GM12875 (cell line): ENCODE results near the gene EPN1.
A peak's percentile ranks its signal among the peaks of the same experiment; 100 is the strongest.

Experiments
- H3K4me3 ChIP-seq: one replicate; pipeline ENCODE4 v1.5.1; 2011; ENCODE audit warnings: low read depth, low read length, control low read depth
- CTCF ChIP-seq: IDR thresholded peaks from 2 replicates; pipeline ENCODE4 v1.5.1; 2011; ENCODE audit warnings: low read depth, mild to moderate bottlenecking, control low read depth, inconsistent platforms, low read length, moderate library complexity, borderline replicate concordance; ENCODE audit not compliant: insufficient read depth

The EPN1 gene

GRCh38 chr19:55674841-55675660 lies at the start of gene EPN1:
TSS of gene EPN1 (plus strand) at chr19:55675226. CDS start at chr19:55678628, 3,402 bp downstream.
- H3K4me3 ChIP-seq = peak within 1 kb of the TSS; percentile 94
- TF ChIP-seq CTCF = no peak

- TF ChIP-seq CTCF = no peak
Observed at GRCh38 chr19:55626350-55626749, 48.7 kb upstream of the EPN1 start.

GRCh38 chr19:55632463-55632834 lies 42.6 kb upstream of the EPN1 start:
- TF ChIP-seq CTCF = peak; percentile 67; the same call in 1 of the 2 replicates
- no peak overlapping the region for H3K4me3 ChIP-seq

More at GRCh38 chr19:55626350-55626749, 48.7 kb upstream of the EPN1 start:
- H3K4me3 ChIP-seq = no peak overlapping the region

DNA sequence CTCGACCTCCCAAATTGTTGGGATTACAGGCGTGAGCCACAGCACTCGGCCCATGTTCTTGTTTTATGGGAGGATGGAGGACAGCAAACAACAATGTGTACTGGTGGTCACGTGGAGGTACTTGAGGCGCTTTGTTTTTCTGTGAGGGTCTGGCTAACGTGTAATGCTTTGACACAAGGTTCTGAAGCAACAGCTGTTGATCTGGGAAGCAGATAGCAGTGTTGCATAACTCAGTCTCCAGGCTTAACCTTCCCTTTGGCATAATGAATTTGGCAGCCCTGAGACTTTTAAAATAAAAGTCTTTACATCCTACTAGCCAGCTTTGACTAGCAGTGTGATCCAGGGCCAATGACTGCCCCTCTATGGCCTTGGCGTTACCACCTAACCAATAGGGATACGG lies 41.2 kb upstream of the EPN1 start:
- H3K4me3 ChIP-seq = no peak overlapping the region
- TF ChIP-seq CTCF = no peak

- TF ChIP-seq CTCF = no peak
- H3K4me3 ChIP-seq = peak overlapping the region; percentile 94
Observed at GRCh38 chr19:55635334-55635717, 39.7 kb upstream of the EPN1 start.

- peak overlapping the region; percentile 94 for H3K4me3 ChIP-seq
- TF ChIP-seq CTCF = no peak
Observed at GRCh38 chr19:55635856-55636440, 39.1 kb upstream of the EPN1 start.

DNA sequence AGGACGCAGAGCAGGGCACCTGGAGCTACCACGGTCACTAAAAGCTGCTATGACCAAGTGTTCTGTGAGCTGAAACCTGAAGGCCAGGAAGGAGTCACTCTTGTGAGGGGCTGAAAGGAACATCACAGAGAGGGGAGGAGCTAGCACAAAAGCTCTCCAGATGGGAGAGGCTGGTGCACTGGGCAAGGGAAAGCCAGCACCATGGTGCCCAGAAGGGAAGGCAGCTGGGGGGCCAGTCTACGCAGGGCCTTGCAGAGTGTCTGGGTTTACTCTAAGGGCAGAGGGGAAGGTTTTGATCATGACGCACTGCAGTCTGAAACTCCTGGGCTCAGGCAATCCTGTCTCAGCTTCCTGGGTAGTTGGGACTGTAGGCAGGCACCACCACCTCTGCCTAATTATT lies 38.3 kb upstream of the EPN1 start:
- TF ChIP-seq CTCF = no peak
- H3K4me3 ChIP-seq = no peak overlapping the region
